ENCODE measurements around the gene TRERF1.
"Not testable (repeated sequence)": the region's sequence is repeated elsewhere in the genome, so short reads cannot be mapped to it uniquely, and the experiment has no call there.

GRCh38 chr6:42216495-42216894, 235.2 kb downstream of the TRERF1 start:
- TF ChIP-seq CTCF, POLR2A (IDR thresholded peaks at IDR 0.05): not testable (repeated sequence)
